Peyer's patch (tissue), 4 donors: ENCODE results near the gene FNIP2. TPM values are rescaled to one million over a fixed set of nuclear protein-coding genes. Genes with fewer than 3 reads are reported as not detected.
"Not testable (repeated sequence)": the region's sequence is repeated elsewhere in the genome, so short reads cannot be mapped to it uniquely, and the experiment has no call there.

Source experiments
- DNase-seq, 3 donors: peaks; one replicate each; pipeline ENCODE4 v3.0.0-alpha.2; 2017 to 2019
- H3K27ac ChIP-seq, 4 donors: fragments of 200-600 bp; sonication (generic); one replicate each; pipeline ENCODE4 v1.5.1; 2016 to 2019
- H3K27me3 ChIP-seq, 2 donors: fragments of 200-600 bp; sonication (generic); one replicate each; pipeline ENCODE4 v1.5.1; 2019
- H3K36me3 ChIP-seq, 3 donors: fragments of 200-600 bp; sonication (generic); one replicate each; pipeline ENCODE4 v1.5.1; 2016 to 2019
- H3K4me1 ChIP-seq, 4 donors: fragments of 200-600 bp; sonication (generic); one replicate each; pipeline ENCODE4 v1.5.1; 2016 to 2019
- H3K4me3 ChIP-seq, 4 donors: fragments of 200-600 bp; sonication (generic); 1 replicate in 3 of 4; 2 replicates in 1 of 4; pipeline ENCODE4 v1.5.1; 2016 to 2019; ENCODE audit warnings: mild to moderate bottlenecking in 1 of 4
- H3K9me3 ChIP-seq, 4 donors: fragments of 200-600 bp; sonication (generic); one replicate each; pipeline ENCODE4 v1.5.1; 2016 to 2019; ENCODE audit warnings: mild to moderate bottlenecking in 1 of 4
- small RNA-seq, 2 donors: library from RNA; depleted of rRNA; stranded (forward); fragments of <200 nt; gene quantifications; one replicate each; pipeline ENCODE3, GENCODE V24; 2016
- total RNA-seq, 4 donors: library from RNA; depleted of rRNA; stranded (reverse); fragments of >200 nt; gene quantifications; one replicate each; pipeline ENCODE4 v1.1.0, GENCODE V29; 2016

FNIP2 gene
- total RNA-seq, 4 donors from 2014 or later, result 31.9 to 40.8 (median 38.6) TPM

GRCh38 chr4:158956918-158957317 is 188.1 kb downstream of the FNIP2 start:
- H3K4me1 ChIP-seq, H3K4me3 ChIP-seq, DNase-seq, H3K27me3 ChIP-seq, H3K36me3 ChIP-seq, H3K27ac ChIP-seq: not testable (repeated sequence)
- H3K9me3 ChIP-seq, result peaks cover 0 to 10% (median 0%) of the 10 kb centered on the region in 4 donors

Small RNAs within 50 kb of the gene (small RNA-seq; reads per million reads assigned to genes)
- 0 reads per million in 2 donors for gene RF00157
- gene RNU6-128P, result 0 reads per million in 2 donors

Other genes starting within 250 kb of the FNIP2 start
- gene RXFP1, start 247.1 kb upstream of the FNIP2 start, total RNA-seq, result under 1 TPM in 2 of 4 donors, not detected in 2; 0.38 to 0.54 TPM
- gene C4orf46, start 97.1 kb upstream of the FNIP2 start, total RNA-seq, result 1 to 10 TPM; 1.6 to 3.3 (median 2.7) TPM
- gene ETFDH, start 96.7 kb upstream of the FNIP2 start, total RNA-seq, result 100 to 1,000 TPM in 3 of 4 donors, 10 to 100 TPM in 1; 51.2 to 219 (median 112) TPM
- gene PPID, start 45.6 kb upstream of the FNIP2 start, total RNA-seq, result 10 to 100 TPM; 21.9 to 60.2 (median 28.3) TPM